ENCODE measurements around the gene CLDN17.

Gene CLDN17, protein sequence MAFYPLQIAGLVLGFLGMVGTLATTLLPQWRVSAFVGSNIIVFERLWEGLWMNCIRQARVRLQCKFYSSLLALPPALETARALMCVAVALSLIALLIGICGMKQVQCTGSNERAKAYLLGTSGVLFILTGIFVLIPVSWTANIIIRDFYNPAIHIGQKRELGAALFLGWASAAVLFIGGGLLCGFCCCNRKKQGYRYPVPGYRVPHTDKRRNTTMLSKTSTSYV

DNA sequence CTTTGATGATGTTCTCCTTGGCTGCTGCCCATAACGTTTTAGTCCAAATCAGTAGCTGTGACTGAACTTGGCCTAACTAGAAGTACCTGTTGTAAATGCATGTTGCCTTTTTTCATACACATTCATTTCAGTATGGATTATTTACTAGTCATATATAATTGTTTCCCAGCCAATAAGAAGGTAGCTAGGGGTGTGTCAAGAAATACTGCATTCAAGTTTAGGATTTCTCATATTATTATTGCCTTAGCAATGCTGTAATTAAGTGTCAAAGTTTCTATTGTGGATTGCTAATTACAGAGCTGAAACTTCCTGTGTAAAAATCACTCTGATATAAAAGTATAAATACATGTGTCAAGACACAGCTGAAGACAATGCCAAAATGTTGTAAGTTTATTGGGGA, at the start of gene CLDN17:
CLDN17 (minus strand) TSS at position 101 of the 400 bp plus-strand sequence. CDS start 188 bp downstream, outside the sequence.
- no peak for TF ChIP-seq ZNF274 (IDR thresholded peaks at IDR 0.05; ENCODE audit: low read depth, low read length)
- H3K4me3 ChIP-seq (ENCODE audit: low read length), result no peak within 1 kb of the TSS

DNA sequence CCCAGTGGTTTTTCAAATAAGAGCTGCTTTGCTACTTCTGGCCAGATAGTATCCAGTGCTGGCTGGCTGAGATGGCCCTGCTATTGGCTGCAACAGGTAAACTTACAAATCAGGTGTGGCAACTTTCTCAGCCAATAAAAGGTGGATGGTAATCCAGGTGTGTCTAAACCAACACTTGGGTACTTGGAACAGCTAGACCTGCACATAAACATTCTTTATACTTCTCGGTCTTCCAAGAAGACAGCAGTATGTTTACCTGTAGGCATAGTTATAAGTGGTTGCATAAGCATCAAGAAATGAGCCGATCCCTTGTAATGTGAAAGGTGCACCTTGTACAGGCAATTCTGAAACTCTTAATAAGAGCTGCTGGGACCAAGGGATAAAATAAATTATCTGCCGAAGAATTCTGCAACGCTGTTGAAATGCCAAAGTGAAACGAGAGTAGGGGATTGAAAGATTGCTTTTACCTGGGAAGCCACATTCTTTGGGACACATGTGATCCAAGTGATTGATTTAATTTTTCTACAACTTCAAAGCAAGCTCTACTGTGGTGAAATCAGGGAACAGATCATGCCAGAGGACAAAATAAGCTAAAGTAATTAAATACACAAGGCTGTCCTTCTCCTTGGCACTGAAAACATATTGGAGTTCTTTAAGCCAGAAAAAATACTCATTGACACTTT, 49.6 kb upstream of the CLDN17 start, which contains the start of gene CLDN8:
CLDN8 (minus strand) TSS at position 57 of the 683 bp plus-strand sequence. CDS start 172 bp downstream, outside the sequence.
- no peak for TF ChIP-seq ZNF274 (IDR thresholded peaks at IDR 0.05; ENCODE audit: low read depth, low read length)
- no peak within 1 kb of the TSS for H3K4me3 ChIP-seq (ENCODE audit: low read length)

DNA sequence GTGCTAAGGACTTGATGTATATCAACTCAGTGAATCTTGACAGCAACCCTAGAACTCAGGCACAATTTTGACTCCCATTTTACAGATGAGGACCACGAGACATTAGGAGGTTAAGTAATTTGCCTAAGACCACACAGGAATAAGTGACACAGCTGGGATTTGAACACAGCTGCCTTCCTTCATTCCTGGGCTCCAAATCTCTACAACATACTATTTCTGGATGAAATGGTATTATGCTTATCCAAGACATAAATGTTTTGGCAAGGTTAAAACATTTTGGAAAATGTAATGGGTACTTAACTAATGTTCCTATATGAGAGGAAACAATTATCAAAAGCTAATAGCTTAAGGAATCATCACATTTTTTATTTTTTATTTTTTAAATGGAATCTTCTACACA, 44.5 kb upstream of the CLDN17 start:
- no peak overlapping the region for H3K4me3 ChIP-seq (ENCODE audit: low read length)
- no peak for TF ChIP-seq ZNF274 (IDR thresholded peaks at IDR 0.05; ENCODE audit: low read depth, low read length)

DNA sequence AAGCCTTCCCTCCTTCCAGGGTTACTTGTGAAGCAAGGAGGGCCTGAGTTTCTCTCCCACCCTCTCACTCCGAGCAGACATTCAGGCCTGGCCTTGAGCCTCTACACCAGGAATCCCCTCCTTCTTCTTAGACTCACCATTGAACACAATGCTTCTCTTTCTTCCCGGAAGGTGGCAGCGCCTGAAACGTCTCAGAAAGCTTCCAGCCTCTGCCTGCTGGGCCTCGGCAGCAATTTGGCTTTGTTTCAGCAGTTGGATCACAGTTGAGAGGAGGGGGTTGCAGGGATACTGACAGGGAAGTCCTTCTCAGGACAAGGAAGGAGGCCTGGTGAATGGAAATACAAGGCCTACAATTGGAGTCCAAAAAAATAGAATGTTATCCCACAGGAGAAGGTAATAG, 43.0 kb upstream of the CLDN17 start:
- no peak for TF ChIP-seq ZNF274 (IDR thresholded peaks at IDR 0.05; ENCODE audit: low read depth, low read length)
- H3K4me3 ChIP-seq (ENCODE audit: low read length), result no peak overlapping the region

DNA sequence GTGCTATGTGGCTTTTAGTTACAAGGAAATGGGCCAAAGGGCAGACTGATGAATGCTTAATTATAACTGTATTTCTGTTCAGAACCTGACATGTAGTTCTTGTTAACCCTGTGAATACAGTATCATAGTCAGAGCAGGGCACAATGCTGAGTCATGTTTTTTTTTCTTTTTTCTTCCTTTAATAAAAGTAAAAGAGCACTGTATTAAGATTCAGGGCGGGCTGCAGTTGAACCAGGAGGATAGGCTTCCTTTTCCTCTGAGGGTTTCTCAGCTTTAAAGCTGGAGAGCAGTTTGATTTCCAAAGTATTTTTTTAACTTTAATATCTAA, 40.6 kb upstream of the CLDN17 start:
- H3K4me3 ChIP-seq (ENCODE audit: low read length), result no peak overlapping the region
- no peak for TF ChIP-seq ZNF274 (IDR thresholded peaks at IDR 0.05; ENCODE audit: low read depth, low read length)

DNA sequence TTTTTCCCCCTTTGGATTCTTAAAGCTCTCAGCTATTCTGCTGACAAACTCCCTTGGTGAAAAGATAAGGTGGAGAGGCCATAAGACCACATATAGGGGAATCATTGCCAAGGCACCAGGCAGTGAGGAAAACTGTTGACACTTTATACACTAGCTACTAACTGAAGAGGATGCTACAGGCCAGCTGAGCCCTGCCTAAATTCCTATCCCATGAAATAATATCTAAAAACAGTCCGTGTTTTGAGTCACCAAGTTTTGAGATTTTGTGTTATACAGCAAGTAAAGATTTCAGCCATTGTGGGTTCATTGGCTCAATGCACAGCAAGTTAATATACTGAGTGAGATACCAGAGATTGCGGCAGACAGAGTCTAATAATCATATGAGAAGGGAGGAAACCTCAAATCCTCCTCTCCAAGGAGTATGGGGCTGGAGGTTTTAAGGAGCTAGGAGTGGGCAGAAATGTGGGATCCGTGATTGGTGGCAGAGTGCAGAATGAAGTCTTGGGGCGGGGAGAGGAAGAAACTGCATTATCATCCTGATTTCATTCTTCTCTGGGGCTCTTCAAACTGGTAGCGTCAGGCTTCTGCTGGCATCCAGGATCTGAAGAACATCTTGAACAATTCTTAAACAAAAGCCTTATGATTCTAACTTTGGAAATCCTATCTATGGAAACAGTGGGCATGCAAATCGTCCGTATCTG, 40.1 kb upstream of the CLDN17 start:
- no peak for TF ChIP-seq ZNF274 (IDR thresholded peaks at IDR 0.05; ENCODE audit: low read depth, low read length)
- H3K4me3 ChIP-seq (ENCODE audit: low read length), result no peak overlapping the region

DNA sequence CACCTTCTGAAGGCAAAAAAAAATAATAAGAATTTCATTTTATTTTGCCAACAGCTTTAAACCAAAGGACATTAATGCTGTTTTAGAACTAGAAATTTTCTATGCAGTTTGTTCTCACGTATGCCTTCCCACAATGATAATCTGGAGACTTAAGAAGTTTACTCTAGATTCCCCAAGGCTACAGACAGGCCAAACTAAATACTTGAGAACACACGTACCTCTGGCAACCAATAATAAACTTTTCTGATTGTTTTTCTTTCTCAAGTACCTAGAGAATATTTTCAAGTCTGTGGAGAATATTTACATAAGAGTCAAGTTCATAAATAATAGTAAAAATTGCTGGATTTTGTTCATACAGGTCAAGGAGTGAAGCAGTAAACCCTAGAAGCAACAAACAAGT, 33.4 kb upstream of the CLDN17 start:
- TF ChIP-seq ZNF274 (IDR thresholded peaks at IDR 0.05; ENCODE audit: low read depth, low read length), result no peak
- H3K4me3 ChIP-seq (ENCODE audit: low read length), result no peak overlapping the region

DNA sequence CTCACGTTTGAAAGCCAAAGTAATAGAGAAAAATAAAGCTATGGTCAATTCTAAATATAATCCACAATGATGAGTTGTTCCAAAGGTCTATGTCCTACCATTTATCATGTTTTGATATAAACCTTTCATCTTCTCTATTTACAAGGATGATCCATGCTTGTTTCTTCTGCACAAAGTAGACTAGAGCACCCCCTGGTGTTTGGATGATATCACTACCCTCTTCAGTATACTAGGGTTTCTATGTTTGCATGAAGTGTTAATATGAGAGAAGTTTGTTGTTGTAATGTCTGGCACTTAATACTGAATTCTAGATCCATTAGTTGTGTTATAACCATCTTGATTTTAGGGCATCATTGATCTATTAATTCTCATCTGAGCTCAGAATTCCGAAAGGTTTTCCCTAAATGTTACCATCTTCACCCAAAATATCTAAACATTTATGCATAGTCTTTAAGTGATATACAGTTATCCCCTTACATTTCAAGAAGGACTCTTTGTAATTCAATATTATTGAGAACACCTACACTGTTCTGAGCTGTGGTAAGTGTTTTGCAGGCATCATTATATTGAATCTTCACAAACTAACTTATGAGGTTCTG, 28.2 kb upstream of the CLDN17 start:
- no peak overlapping the region for H3K4me3 ChIP-seq (ENCODE audit: low read length)
- no peak for TF ChIP-seq ZNF274 (IDR thresholded peaks at IDR 0.05; ENCODE audit: low read depth, low read length)

DNA sequence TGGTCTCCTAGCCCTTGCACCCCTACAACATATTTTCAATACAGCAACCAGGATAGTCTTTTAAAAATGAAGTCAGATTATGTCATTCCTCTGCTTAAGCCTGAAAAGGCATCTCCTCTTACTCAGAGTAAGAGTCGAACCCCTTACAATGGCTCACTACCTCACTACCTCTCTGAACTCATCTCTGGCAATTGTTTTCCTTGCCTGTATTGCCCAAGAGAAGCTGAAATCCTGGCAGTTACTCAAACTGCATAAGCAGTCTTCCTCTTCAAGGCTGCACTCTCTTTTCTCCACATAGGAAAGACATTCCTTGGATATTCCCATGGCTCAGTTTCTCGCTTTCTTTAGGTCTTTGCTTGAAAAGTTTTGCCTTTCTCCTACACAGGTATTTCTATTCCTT, 26.6 kb upstream of the CLDN17 start:
- no peak overlapping the region for H3K4me3 ChIP-seq (ENCODE audit: low read length)
- no peak for TF ChIP-seq ZNF274 (IDR thresholded peaks at IDR 0.05; ENCODE audit: low read depth, low read length)

DNA sequence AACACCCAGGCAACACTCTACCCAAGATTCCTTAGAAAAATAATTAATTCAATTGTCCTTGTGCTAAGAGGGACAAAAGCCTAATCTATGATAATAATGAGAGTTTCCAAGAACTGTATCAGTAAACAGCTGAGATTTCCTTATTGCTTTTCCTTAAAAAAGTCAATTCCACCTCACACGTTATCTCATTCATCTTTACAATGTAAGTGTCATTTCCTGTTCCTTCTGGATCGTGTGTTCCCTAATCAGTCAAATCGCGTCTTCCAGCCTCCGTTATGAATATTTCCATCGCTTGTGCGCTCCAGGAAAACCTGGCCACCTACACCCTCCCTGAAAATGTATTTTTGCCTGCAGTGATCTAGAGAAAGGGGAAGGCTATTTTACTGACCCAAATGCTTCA, 23.9 kb upstream of the CLDN17 start:
- H3K4me3 ChIP-seq (ENCODE audit: low read length), result no peak overlapping the region
- TF ChIP-seq ZNF274 (IDR thresholded peaks at IDR 0.05; ENCODE audit: low read depth, low read length), result no peak

DNA sequence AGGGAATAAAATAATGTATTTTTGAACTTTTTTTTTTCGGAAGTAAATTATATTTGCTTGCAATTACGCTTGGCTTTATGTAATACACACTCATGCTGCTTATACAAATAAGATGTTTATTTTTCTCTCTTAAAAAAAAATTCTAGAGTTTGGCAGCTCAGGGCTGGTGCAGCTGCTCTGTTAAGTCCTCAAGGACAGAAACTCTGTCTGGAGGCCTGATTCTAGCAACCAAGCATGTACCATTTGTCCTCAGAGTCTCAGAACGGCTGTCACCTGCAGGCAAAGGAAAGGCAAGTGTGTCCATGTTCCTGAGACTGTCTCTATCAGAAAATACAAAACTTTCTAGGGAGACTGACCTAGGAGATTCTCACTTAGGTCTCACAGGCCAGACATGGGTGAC, 23.2 kb upstream of the CLDN17 start:
- no peak overlapping the region for H3K4me3 ChIP-seq (ENCODE audit: low read length)
- no peak for TF ChIP-seq ZNF274 (IDR thresholded peaks at IDR 0.05; ENCODE audit: low read depth, low read length)

DNA sequence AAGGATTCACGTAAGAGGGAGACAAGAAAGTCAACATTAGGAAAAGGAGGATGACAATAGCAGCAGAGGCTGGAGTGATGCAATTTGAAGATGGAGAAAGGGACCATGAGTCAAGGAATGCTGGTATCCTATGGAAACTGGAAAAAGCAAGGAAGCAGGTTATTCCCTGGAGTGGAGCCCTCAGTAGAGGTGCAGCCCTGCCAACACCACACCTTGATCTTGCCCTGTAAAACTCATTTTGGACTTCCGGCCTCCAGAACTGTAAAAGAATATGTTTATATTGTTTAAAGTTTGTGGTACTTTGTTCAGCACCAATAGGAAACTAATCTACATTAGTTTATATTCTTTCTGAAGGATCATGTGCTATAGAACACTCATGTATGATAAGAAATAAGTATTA, 19.6 kb upstream of the CLDN17 start:
- H3K4me3 ChIP-seq (ENCODE audit: low read length), result no peak overlapping the region
- TF ChIP-seq ZNF274 (IDR thresholded peaks at IDR 0.05; ENCODE audit: low read depth, low read length), result no peak

DNA sequence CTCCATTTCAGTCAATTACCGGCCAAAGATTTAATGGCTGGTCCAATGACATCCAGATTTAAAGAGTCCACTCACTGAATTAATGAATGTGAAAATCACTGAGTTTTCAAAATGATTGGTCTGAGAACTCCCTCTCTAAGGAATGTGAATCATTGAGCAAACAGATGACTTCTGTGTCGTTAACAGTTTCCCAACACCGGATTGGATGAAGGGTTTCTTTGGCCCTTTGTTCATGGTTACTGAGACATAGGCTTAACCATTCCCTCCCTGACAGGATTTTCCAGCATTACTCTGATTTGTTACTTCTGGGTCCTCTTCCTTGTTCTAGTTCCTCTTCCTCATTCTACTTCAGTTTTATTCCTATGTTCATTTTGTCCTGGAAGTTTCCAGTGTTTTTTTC, 1.5 kb upstream of the CLDN17 start:
- no peak overlapping the region for H3K4me3 ChIP-seq (ENCODE audit: low read length)
- no peak for TF ChIP-seq ZNF274 (IDR thresholded peaks at IDR 0.05; ENCODE audit: low read depth, low read length)

DNA sequence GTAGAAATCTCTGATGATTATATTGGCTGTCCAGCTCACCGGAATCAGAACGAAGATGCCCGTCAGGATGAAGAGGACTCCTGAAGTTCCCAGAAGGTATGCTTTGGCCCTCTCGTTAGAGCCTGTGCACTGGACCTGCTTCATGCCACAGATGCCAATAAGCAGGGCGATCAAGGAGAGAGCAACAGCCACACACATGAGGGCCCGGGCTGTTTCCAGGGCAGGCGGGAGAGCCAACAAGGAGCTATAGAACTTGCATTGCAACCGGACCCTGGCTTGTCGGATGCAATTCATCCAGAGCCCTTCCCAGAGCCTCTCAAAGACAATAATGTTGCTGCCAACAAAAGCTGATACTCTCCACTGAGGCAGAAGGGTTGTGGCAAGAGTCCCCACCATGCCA, 434 bp downstream of the CLDN17 start:
- no peak overlapping the region for H3K4me3 ChIP-seq (ENCODE audit: low read length)
- TF ChIP-seq ZNF274 (IDR thresholded peaks at IDR 0.05; ENCODE audit: low read depth, low read length), result no peak

DNA sequence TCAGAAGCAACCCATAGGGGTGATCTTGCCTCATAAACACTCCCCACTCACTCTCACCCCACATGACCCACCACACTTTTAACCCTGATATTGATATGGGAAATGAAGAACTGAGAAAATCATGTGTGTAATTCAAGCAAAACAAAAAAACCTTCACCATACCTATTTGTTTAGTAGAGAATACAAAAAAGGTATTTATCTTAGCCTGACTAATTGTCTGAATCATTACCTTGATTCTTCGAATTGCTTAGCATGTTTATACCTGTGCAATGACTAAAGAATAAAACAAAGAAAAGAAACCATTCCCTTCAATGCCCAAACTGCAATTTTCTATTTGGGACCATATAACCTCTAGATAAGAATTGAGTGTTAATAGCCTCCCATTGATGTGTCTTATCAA, 1.8 kb downstream of the CLDN17 start:
- TF ChIP-seq ZNF274 (IDR thresholded peaks at IDR 0.05; ENCODE audit: low read depth, low read length), result no peak

More for the DNA sequence above, 1.8 kb downstream of the CLDN17 start:
- H3K4me3 ChIP-seq (ENCODE audit: low read length), result no peak overlapping the region
